Liver (tissue), 3 donors: ENCODE data around the gene NKRF.

ENCODE experiments used
- ATF3 ChIP-seq: IDR thresholded peaks from 2 replicates; pipeline ENCODE4 v1.6.1; 2016; ENCODE audit warnings: antibody characterized with exemption
- CTCF ChIP-seq: fragments of 150-350 bp; IDR thresholded peaks from 2 replicates; pipeline ENCODE4 v1.5.1; 2017; ENCODE audit warnings: improper control_type of control experiment, low read depth, low read length; ENCODE audit not compliant: missing input control
- EGR1 ChIP-seq, 2 donors: IDR thresholded peaks; 2 replicates each; pipeline ENCODE4 v1.6.1; 2016 to 2018; ENCODE audit warnings: antibody characterized with exemption in 2 of 2, low read depth in 2 of 2
- YY1 ChIP-seq: IDR thresholded peaks from 2 replicates; pipeline ENCODE4 v1.6.1; 2016; ENCODE audit warnings: antibody characterized with exemption, mild to moderate bottlenecking
- donor health status: healthy.
- donor health status: healthy.

GRCh38 chrX:119640731-119641170, 34.5 kb upstream of the NKRF start:
- TF ChIP-seq CTCF (no peak), EGR1 (IDR thresholded peaks at IDR 0.05; ENCODE audit: low read depth in 2 of 2) (no peak), YY1 (no peak), ATF3 (no peak)
